DLD1 (cell line): ENCODE results near the gene NF2.
"Not testable (repeated sequence)": the region's sequence is repeated elsewhere in the genome, so short reads cannot be mapped to it uniquely, and the experiment has no call there.

Source experiments
- in situ Hi-C: cut with HindIII; loops from 2 replicates; pipeline ENCODE4 v1.10.0; 2017; ENCODE audit warnings: low sequenced_read_pairs

NF2 gene

GRCh38 chr22:29603358-29604075, at the start of gene NF2:
TSS of gene NF2 (plus strand) at chr22:29603633. CDS start at chr22:29603999, 366 bp downstream.
- in situ Hi-C loops: no loop called here

- in situ Hi-C loops: no loop called here
Observed at GRCh38 chr22:29555065-29555644, 48.3 kb upstream of the NF2 start.

GRCh38 chr22:29559030-29559429, 44.4 kb upstream of the NF2 start:
- in situ Hi-C loops: no loop called here

- in situ Hi-C loops: no loop called here
Observed at GRCh38 chr22:29559853-29560252, 43.6 kb upstream of the NF2 start.

- in situ Hi-C loops: no loop called here
Observed at GRCh38 chr22:29563652-29564460, 39.6 kb upstream of the NF2 start.

- in situ Hi-C loops: not testable (repeated sequence)
Observed at GRCh38 chr22:29566513-29566912, 36.9 kb upstream of the NF2 start.

- in situ Hi-C loops: no loop called here
Observed at GRCh38 chr22:29567338-29567737, 36.1 kb upstream of the NF2 start.

- in situ Hi-C loops: no loop called here
Observed at GRCh38 chr22:29569011-29569678, 34.3 kb upstream of the NF2 start.

GRCh38 chr22:29570456-29570855, 33.0 kb upstream of the NF2 start:
- in situ Hi-C loops: no loop called here

GRCh38 chr22:29570912-29571549, 32.4 kb upstream of the NF2 start:
- in situ Hi-C loops: no loop called here

GRCh38 chr22:29574762-29575450, 28.5 kb upstream of the NF2 start:
- in situ Hi-C loops: no loop called here

GRCh38 chr22:29578462-29579200, 24.8 kb upstream of the NF2 start:
- in situ Hi-C loops: no loop called here

GRCh38 chr22:29580200-29580810, 23.1 kb upstream of the NF2 start:
- in situ Hi-C loops: no loop called here

- in situ Hi-C loops: no loop called here
Observed at GRCh38 chr22:29581799-29582198, 21.6 kb upstream of the NF2 start.

- in situ Hi-C loops: no loop called here
Observed at GRCh38 chr22:29584975-29585374, 18.5 kb upstream of the NF2 start.

- in situ Hi-C loops: not testable (repeated sequence)
Observed at GRCh38 chr22:29586193-29586705, 17.2 kb upstream of the NF2 start.

GRCh38 chr22:29587938-29588699, 15.3 kb upstream of the NF2 start:
- in situ Hi-C loops: no loop called here

- in situ Hi-C loops: no loop called here
Observed at GRCh38 chr22:29593923-29594322, 9.5 kb upstream of the NF2 start.
